ENCODE results near the gene UQCRH.

Gene UQCRH

DNA sequence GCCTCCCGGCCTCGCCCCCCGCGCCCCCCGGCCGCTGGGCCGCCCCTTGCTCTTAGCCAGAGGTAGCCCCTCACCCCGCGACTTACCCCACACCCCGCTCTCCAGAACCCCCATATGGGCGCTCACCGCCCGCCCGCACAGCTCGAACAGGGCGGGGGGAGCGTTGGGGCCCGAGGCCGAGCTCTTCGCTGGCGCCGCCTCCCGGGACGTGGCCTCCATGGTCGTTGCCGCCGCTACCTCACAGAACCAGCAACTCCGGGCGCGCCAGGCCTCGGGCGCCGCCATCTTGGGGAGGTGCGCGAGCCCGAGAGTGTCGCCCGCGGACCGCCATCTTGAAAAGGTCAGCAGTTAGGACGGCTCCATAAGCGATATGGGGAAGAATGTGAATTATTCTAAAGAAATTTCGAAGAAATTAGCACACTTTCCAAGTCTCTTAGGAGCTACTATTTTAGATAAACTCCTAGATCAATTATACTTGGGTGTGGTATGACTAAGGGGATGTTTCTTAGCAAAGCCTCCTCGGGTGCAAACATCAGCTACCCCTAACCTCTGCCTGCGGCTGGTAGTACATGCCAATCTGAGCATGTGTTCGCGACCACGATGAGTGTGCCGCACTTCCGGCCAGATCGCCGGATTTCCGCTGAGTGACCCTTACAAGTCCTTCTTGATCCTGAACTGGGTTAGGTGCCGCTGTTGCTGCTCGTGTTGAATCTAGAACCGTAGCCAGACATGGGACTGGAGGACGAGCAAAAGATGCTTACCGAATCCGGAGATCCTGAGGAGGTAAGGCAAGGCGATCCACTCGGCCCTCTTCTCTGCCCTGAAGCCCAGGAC is at the start of gene UQCRH, which contains the start of gene LRRC41:
TSS of gene UQCRH (plus strand) at position 661 of the 834 bp plus-strand sequence. CDS start at position 730, 69 bp downstream.
TSS of gene LRRC41 (minus strand) at position 579 of the 834 bp plus-strand sequence. CDS start at position 285, 294 bp downstream.
- Mint-ChIP-seq H3K4me3 (peak within 1 kb of the TSS; percentile 97), H3K36me3 (ENCODE audit: low read depth) (peaks cover 28% of the 10 kb centered on the region), H3K27me3 (ENCODE audit: low read depth) (no peaks in the 10 kb centered on the region), H3K27ac (peak within 1 kb of the TSS; percentile 97), H3K9me3 (no peaks in the 10 kb centered on the region), H3K4me1 (ENCODE audit: low read depth) (peaks cover 43% of the 10 kb centered on the region)
- DNase-seq (ENCODE audit: low spot score) = peak; percentile 93

DNA sequence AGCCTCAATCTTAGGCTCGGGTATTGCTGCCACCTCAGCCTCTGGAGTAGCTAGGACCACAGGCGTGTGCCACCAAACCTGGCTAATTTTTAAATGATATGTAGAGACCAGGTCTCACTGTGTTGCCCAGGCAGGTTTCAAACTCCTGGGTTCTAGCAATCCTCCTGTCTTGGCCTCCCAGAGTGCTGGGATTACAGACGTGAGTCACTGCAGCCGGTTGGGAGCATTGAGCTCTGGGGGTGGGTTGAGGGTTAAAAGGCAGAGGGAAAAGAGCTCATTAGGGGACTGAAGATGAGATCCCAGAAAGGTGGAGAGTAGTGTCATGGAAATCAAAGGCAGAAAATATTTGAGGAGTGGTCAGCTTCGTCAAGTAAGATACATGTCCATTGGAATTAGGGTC is 48.8 kb upstream of the UQCRH start:
- H3K4me1 Mint-ChIP-seq (ENCODE audit: low read depth) = peaks cover 13% of the 10 kb centered on the region
- no peak overlapping the region for H3K27ac Mint-ChIP-seq
- no peaks in the 10 kb centered on the region for H3K27me3 Mint-ChIP-seq (ENCODE audit: low read depth)
- H3K9me3 Mint-ChIP-seq = no peaks in the 10 kb centered on the region
- no peak overlapping the region for H3K4me3 Mint-ChIP-seq
- DNase-seq (ENCODE audit: low spot score) = no peak
- H3K36me3 Mint-ChIP-seq (ENCODE audit: low read depth) = peaks cover 51% of the 10 kb centered on the region

GRCh38 chr1:46256523-46256922 is 47.0 kb upstream of the UQCRH start:
- Mint-ChIP-seq H3K36me3 (ENCODE audit: low read depth) (peaks cover 55% of the 10 kb centered on the region), H3K4me1 (ENCODE audit: low read depth) (peaks cover 8% of the 10 kb centered on the region), H3K27ac (no peak overlapping the region), H3K27me3 (ENCODE audit: low read depth) (no peaks in the 10 kb centered on the region), H3K9me3 (no peaks in the 10 kb centered on the region), H3K4me3 (no peak overlapping the region)
- DNase-seq (ENCODE audit: low spot score) = no peak

GRCh38 chr1:46262508-46262907 is 41.0 kb upstream of the UQCRH start:
- Mint-ChIP-seq H3K27ac (no peak overlapping the region), H3K4me3 (no peak overlapping the region), H3K9me3 (no peaks in the 10 kb centered on the region), H3K36me3 (ENCODE audit: low read depth) (peaks cover 61% of the 10 kb centered on the region), H3K27me3 (ENCODE audit: low read depth) (no peaks in the 10 kb centered on the region), H3K4me1 (ENCODE audit: low read depth) (no peaks in the 10 kb centered on the region)
- DNase-seq (ENCODE audit: low spot score) = no peak

GRCh38 chr1:46263146-46263545 is 40.4 kb upstream of the UQCRH start:
- no peak overlapping the region for H3K27ac Mint-ChIP-seq
- no peak for DNase-seq (ENCODE audit: low spot score)
- H3K9me3 Mint-ChIP-seq = no peaks in the 10 kb centered on the region
- H3K27me3 Mint-ChIP-seq (ENCODE audit: low read depth) = no peaks in the 10 kb centered on the region
- H3K4me3 Mint-ChIP-seq = no peak overlapping the region
- H3K4me1 Mint-ChIP-seq (ENCODE audit: low read depth) = no peaks in the 10 kb centered on the region
- peaks cover 60% of the 10 kb centered on the region for H3K36me3 Mint-ChIP-seq (ENCODE audit: low read depth)

DNA sequence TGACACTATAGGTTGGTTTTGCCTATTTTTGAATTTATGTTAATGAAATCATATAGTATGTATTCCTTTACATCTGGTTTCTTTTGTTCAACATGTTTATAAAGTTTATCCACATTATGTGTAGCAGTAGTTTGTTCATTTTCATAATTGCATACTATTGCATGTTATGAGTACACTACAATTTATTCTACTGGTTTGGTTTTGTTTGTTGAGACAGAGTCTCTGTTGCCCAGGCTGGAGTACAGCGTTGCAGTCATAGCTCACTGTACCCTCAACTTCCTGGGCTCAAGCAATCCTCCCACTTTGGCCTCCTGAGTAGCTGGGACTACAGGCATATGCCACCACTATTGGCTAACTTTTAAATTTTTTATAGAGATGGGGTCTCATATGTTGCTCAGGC is 34.9 kb upstream of the UQCRH start:
- Mint-ChIP-seq H3K4me1 (ENCODE audit: low read depth) (no peaks in the 10 kb centered on the region), H3K27ac (no peak overlapping the region), H3K9me3 (no peaks in the 10 kb centered on the region), H3K27me3 (ENCODE audit: low read depth) (no peaks in the 10 kb centered on the region), H3K36me3 (ENCODE audit: low read depth) (peaks cover 56% of the 10 kb centered on the region), H3K4me3 (no peak overlapping the region)
- no peak for DNase-seq (ENCODE audit: low spot score)

DNA sequence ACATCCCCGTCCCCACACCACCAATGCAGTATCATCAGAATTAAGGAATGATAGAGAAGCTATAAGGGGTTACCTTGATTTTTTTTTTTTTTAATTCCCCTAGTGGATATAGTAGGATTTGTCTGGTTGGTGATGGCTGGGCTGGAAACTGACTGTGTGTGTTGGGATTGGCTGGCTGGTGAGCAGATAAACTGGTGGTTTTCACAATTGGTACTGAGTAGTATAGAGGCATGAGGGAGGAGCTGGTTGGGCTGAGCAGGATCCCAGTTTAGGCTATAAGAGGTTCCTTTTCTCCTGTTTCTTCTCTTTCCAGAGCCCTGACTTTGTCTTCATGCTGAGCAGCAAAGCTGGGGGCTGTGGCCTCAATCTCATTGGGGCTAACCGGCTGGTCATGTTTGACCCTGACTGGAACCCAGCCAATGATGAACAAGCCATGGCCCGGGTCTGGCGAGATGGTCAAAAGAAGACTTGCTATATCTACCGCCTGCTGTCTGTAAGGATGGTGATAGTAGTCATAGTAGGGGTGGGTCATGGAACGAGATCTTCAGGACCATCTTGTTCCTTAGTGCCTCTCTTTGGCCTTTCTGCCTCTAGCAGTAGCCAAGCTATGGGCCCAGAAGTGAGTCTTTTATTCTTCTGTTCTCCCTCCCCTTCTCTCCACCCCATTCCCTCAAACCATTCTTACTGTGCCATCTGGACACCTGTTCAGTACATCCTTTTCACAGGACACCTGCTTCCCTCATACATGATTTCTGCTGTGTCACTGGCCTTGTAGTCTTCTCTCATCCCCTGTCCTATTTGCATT is 29.1 kb upstream of the UQCRH start:
- Mint-ChIP-seq H3K27me3 (ENCODE audit: low read depth) (no peaks in the 10 kb centered on the region), H3K4me3 (no peak overlapping the region), H3K4me1 (ENCODE audit: low read depth) (no peaks in the 10 kb centered on the region), H3K9me3 (no peaks in the 10 kb centered on the region), H3K27ac (no peak overlapping the region), H3K36me3 (ENCODE audit: low read depth) (peaks cover 57% of the 10 kb centered on the region)
- DNase-seq (ENCODE audit: low spot score) = no peak

DNA sequence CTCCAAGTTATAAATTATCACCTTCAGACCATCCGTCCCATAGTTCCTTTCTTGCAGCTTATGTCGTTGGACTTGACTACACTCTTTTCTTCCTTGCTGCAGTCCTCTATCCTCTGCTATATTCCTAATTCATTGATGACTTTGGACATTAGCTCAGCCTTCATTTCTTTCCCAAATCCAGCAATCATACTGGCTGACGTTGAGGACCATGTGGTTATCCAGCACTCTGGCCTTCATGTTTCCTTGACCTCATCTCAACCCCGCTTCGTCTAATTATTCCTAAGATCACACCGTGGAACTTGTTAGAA is 28.5 kb upstream of the UQCRH start:
- H3K36me3 Mint-ChIP-seq (ENCODE audit: low read depth) = peaks cover 54% of the 10 kb centered on the region
- H3K9me3 Mint-ChIP-seq = no peaks in the 10 kb centered on the region
- H3K27ac Mint-ChIP-seq = no peak overlapping the region
- H3K4me3 Mint-ChIP-seq = no peak overlapping the region
- no peak for DNase-seq (ENCODE audit: low spot score)
- H3K4me1 Mint-ChIP-seq (ENCODE audit: low read depth) = no peaks in the 10 kb centered on the region
- H3K27me3 Mint-ChIP-seq (ENCODE audit: low read depth) = no peaks in the 10 kb centered on the region

DNA sequence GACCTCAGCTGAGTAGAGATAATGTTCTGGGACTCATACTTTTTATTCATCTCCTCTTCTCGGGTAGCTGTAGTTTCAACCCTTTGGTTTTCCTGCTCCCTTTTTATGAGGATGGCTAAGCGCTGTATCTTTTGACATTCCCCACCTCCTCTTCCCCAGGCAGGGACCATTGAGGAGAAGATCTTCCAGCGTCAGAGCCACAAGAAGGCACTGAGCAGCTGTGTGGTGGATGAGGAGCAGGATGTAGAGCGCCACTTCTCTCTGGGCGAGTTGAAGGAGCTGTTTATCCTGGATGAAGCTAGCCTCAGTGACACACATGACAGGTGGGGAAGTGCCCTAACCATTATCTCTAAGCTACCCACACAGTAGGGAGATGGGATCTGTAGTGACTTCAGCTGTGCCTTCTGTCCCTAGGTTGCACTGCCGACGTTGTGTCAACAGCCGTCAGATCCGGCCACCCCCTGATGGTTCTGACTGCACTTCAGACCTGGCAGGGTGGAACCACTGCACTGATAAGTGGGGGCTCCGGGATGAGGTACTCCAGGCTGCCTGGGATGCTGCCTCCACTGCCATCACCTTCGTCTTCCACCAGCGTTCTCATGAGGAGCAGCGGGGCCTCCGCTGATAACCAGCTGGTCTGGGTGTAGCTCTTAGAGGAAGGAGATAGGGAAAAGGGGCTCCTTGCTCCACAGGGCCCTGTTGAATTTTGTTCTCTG is 25.7 kb upstream of the UQCRH start:
- Mint-ChIP-seq H3K27ac (no peak overlapping the region), H3K36me3 (ENCODE audit: low read depth) (peaks cover 49% of the 10 kb centered on the region), H3K4me1 (ENCODE audit: low read depth) (no peaks in the 10 kb centered on the region), H3K27me3 (ENCODE audit: low read depth) (no peaks in the 10 kb centered on the region), H3K9me3 (no peaks in the 10 kb centered on the region), H3K4me3 (no peak overlapping the region)
- no peak for DNase-seq (ENCODE audit: low spot score)

- Mint-ChIP-seq H3K4me3 (no peak overlapping the region), H3K4me1 (ENCODE audit: low read depth) (no peaks in the 10 kb centered on the region), H3K36me3 (ENCODE audit: low read depth) (peaks cover 49% of the 10 kb centered on the region), H3K9me3 (no peaks in the 10 kb centered on the region), H3K27ac (no peak overlapping the region), H3K27me3 (ENCODE audit: low read depth) (no peaks in the 10 kb centered on the region)
- no peak for DNase-seq (ENCODE audit: low spot score)
These were observed 24.7 kb upstream of the UQCRH start for GRCh38 chr1:46278807-46279206.

GRCh38 chr1:46280092-46280491 is 23.4 kb upstream of the UQCRH start:
- DNase-seq (ENCODE audit: low spot score) = no peak
- Mint-ChIP-seq H3K4me1 (ENCODE audit: low read depth) (peaks cover 3% of the 10 kb centered on the region), H3K36me3 (ENCODE audit: low read depth) (peaks cover 48% of the 10 kb centered on the region)

GRCh38 chr1:46281021-46281420 is 22.5 kb upstream of the UQCRH start:
- Mint-ChIP-seq H3K27ac (no peak overlapping the region), H3K36me3 (ENCODE audit: low read depth) (peaks cover 41% of the 10 kb centered on the region), H3K4me1 (ENCODE audit: low read depth) (peaks cover 7% of the 10 kb centered on the region), H3K27me3 (ENCODE audit: low read depth) (no peaks in the 10 kb centered on the region), H3K4me3 (no peak overlapping the region), H3K9me3 (no peaks in the 10 kb centered on the region)
- no peak for DNase-seq (ENCODE audit: low spot score)

More at GRCh38 chr1:46280092-46280491, 23.4 kb upstream of the UQCRH start:
- Mint-ChIP-seq H3K9me3 (no peaks in the 10 kb centered on the region), H3K27ac (no peak overlapping the region), H3K4me3 (no peak overlapping the region), H3K27me3 (ENCODE audit: low read depth) (no peaks in the 10 kb centered on the region)

GRCh38 chr1:46284058-46284457 is 19.4 kb upstream of the UQCRH start:
- Mint-ChIP-seq H3K9me3 (no peaks in the 10 kb centered on the region), H3K36me3 (ENCODE audit: low read depth) (peaks cover 41% of the 10 kb centered on the region), H3K4me3 (no peak overlapping the region), H3K4me1 (ENCODE audit: low read depth) (peaks cover 20% of the 10 kb centered on the region), H3K27ac (no peak overlapping the region), H3K27me3 (ENCODE audit: low read depth) (no peaks in the 10 kb centered on the region)
- DNase-seq (ENCODE audit: low spot score) = no peak
